ENCODE results near the gene HSD17B13.
"Not testable (repeated sequence)": the region's sequence is repeated elsewhere in the genome, so short reads cannot be mapped to it uniquely, and the experiment has no call there.

HSD17B13 gene

GRCh38 chr4:87345139-87345538 is 22.5 kb upstream of the HSD17B13 start:
- Histone ChIP-seq H3K4me1 (ENCODE audit: control insufficient read depth in 1 of 2, insufficient read depth in 1 of 2, low read depth in 1 of 2, low read length in 1 of 2) (no peaks in the 10 kb centered on the region), H3K4me3 (ENCODE audit: low read depth in 1 of 2, low read length in 1 of 2) (no peak overlapping the region), H3K27me3 (no peaks in the 10 kb centered on the region), H3K36me3 (peaks cover 52% of the 10 kb centered on the region), H3K9me3 (no peaks in the 10 kb centered on the region), H3K27ac (no peak overlapping the region)
- no peak for TF ChIP-seq CTCF (IDR thresholded peaks at IDR 0.05)

- Histone ChIP-seq H3K9me3 (no peaks in the 10 kb centered on the region), H3K4me1 (ENCODE audit: control insufficient read depth in 1 of 2, insufficient read depth in 1 of 2, low read depth in 1 of 2, low read length in 1 of 2) (no peaks in the 10 kb centered on the region), H3K36me3 (peaks cover 75% of the 10 kb centered on the region), H3K27ac (no peak overlapping the region), H3K27me3 (no peaks in the 10 kb centered on the region), H3K4me3 (ENCODE audit: low read depth in 1 of 2, low read length in 1 of 2) (no peak overlapping the region)
- no peak for TF ChIP-seq CTCF (IDR thresholded peaks at IDR 0.05)
Measured at GRCh38 chr4:87342872-87343271, 20.2 kb upstream of the HSD17B13 start.

- H3K36me3 ChIP-seq, result peaks cover 82% of the 10 kb centered on the region
- not testable (repeated sequence) for H3K27ac ChIP-seq; H3K9me3 ChIP-seq; H3K4me1 ChIP-seq (ENCODE audit: control insufficient read depth in 1 of 2, insufficient read depth in 1 of 2, low read depth in 1 of 2, low read length in 1 of 2); H3K4me3 ChIP-seq (ENCODE audit: low read depth in 1 of 2, low read length in 1 of 2); H3K27me3 ChIP-seq
Measured at GRCh38 chr4:87341954-87342635, 19.4 kb upstream of the HSD17B13 start.

- Histone ChIP-seq H3K9me3 (no peaks in the 10 kb centered on the region), H3K4me1 (ENCODE audit: control insufficient read depth in 1 of 2, insufficient read depth in 1 of 2, low read depth in 1 of 2, low read length in 1 of 2) (no peaks in the 10 kb centered on the region), H3K4me3 (ENCODE audit: low read depth in 1 of 2, low read length in 1 of 2) (no peak overlapping the region), H3K27ac (no peak overlapping the region), H3K36me3 (peaks cover 91% of the 10 kb centered on the region), H3K27me3 (no peaks in the 10 kb centered on the region)
- no peak for TF ChIP-seq CTCF (IDR thresholded peaks at IDR 0.05)
Measured at GRCh38 chr4:87339440-87339839, 16.8 kb upstream of the HSD17B13 start.

GRCh38 chr4:87337361-87337760 is 14.7 kb upstream of the HSD17B13 start:
- H3K36me3 ChIP-seq, result peaks cover 92% of the 10 kb centered on the region

More at GRCh38 chr4:87337361-87337760, 14.7 kb upstream of the HSD17B13 start:
- Histone ChIP-seq H3K27ac (no peak overlapping the region), H3K9me3 (no peaks in the 10 kb centered on the region), H3K4me3 (ENCODE audit: low read depth in 1 of 2, low read length in 1 of 2) (no peak overlapping the region), H3K27me3 (no peaks in the 10 kb centered on the region), H3K4me1 (ENCODE audit: control insufficient read depth in 1 of 2, insufficient read depth in 1 of 2, low read depth in 1 of 2, low read length in 1 of 2) (no peaks in the 10 kb centered on the region)
- no peak for TF ChIP-seq CTCF (IDR thresholded peaks at IDR 0.05)
